Measurements from ENCODE around the gene ZNF677.

GRCh38 chr19:53272044-53272443, 17.4 kb upstream of the ZNF677 start:
- TF ChIP-seq EZH2 (IDR thresholded peaks at IDR 0.05; ENCODE audit: low read depth, unreplicated experiment) (no peak), CTCF (conservative IDR thresholded peaks at IDR 0.05; ENCODE audit: low read depth in 2 of 2) (no peak), REST (IDR thresholded peaks at IDR 0.05; ENCODE audit: unreplicated experiment) (no peak), ZNF114 (CRISPR knock-in tag; IDR thresholded peaks at IDR 0.05) (no peak), EZH2phosphoT487 (IDR thresholded peaks at IDR 0.05; ENCODE audit: unreplicated experiment) (no peak), POLR2AphosphoS5 (IDR thresholded peaks at IDR 0.05; ENCODE audit: low read depth) (no peak), ZNF331 (CRISPR knock-in tag; IDR thresholded peaks at IDR 0.05; ENCODE audit: low read depth) (no peak), STAT1 (IDR thresholded peaks at IDR 0.05; ENCODE audit: unreplicated experiment) (no peak), NANOG (IDR thresholded peaks at IDR 0.05; ENCODE audit: borderline replicate concordance) (no peak), CREB1 (CRISPR knock-in tag; IDR thresholded peaks at IDR 0.05; ENCODE audit: low read depth) (no peak), JUNB (IDR thresholded peaks at IDR 0.05; ENCODE audit: unreplicated experiment) (no peak), ETS1 (IDR thresholded peaks at IDR 0.05) (no peak)
